K562 (cell line): Measurements from ENCODE around the gene KARS1. TPM values are rescaled to one million over a fixed set of nuclear protein-coding genes. Genes with fewer than 3 reads are reported as not detected.
A peak's percentile ranks its signal among the peaks of the same experiment; 100 is the strongest.

ENCODE experiments used
- ARID4B ChIP-seq: sonication (generic); formaldehyde crosslinking; IDR thresholded peaks from 2 replicates; pipeline ENCODE4 v1.8.0; 2022; ENCODE audit warnings: mild to moderate bottlenecking, missing genetic modification reagents
- GABPA ChIP-seq: fragments of 200-800 bp; sonication (Bioruptor generic); conservative IDR thresholded peaks from 2 replicates; pipeline ENCODE4 v1.6.1; 2016; ENCODE audit warnings: low read depth, missing genetic modification characterization, missing compliant biosample characterization
- MECOM ChIP-seq: fragments of 250-450 bp; sonication (Bioruptor Pico); IDR thresholded peaks from 2 replicates; pipeline ENCODE4 v1.8.0; 2022; ENCODE audit warnings: inconsistent platforms
- NCOA1 ChIP-seq: fragments of 450-650 bp; IDR thresholded peaks from 2 replicates; pipeline ENCODE4 v1.6.1; 2016; ENCODE audit warnings: low read depth
- NCOA4 ChIP-seq: fragments of 450-650 bp; IDR thresholded peaks from 2 replicates; pipeline ENCODE4 v1.6.1; 2018; ENCODE audit warnings: mild to moderate bottlenecking; ENCODE audit not compliant: partially characterized antibody
- RFX5 ChIP-seq: IDR thresholded peaks from 2 replicates; pipeline ENCODE4 v1.6.1; 2011; ENCODE audit warnings: low read depth, mild to moderate bottlenecking, improper control_type of control experiment, low read length
- RHOXF2B ChIP-seq: fragments of 250-450 bp; sonication (Bioruptor Pico); conservative IDR thresholded peaks from 2 replicates; pipeline ENCODE4 v1.5.1; 2021
- SRSF9 ChIP-seq: fragments of 200-400 bp; formaldehyde crosslinking; IDR thresholded peaks from 2 replicates; pipeline ENCODE4 v1.6.1; 2017; ENCODE audit warnings: low read depth, low read length, borderline replicate concordance
- STAG1 ChIP-seq: sonication (generic); formaldehyde crosslinking; IDR thresholded peaks from 2 replicates; pipeline ENCODE4 v1.5.0; 2020; ENCODE audit warnings: missing genetic modification reagents, borderline replicate concordance
- SUPT5H ChIP-seq: fragments of 450-650 bp; IDR thresholded peaks from 2 replicates; pipeline ENCODE4 v1.6.1; 2016
- TAF1 ChIP-seq: IDR thresholded peaks from 2 replicates; pipeline ENCODE4 v1.6.1; 2011; ENCODE audit warnings: mild to moderate bottlenecking, low read length, moderate library complexity; ENCODE audit not compliant: insufficient read depth, control insufficient read depth, severe bottlenecking; ENCODE audit errors: extremely low read depth
- TAL1 ChIP-seq: fragments of 450-650 bp; IDR thresholded peaks from 2 replicates; pipeline ENCODE4 v1.6.1; 2016; ENCODE audit warnings: mild to moderate bottlenecking
- TRIM24 ChIP-seq, 2 experiments: fragments of 450-650 bp; IDR thresholded peaks; 2 replicates each; pipeline ENCODE4 v1.6.1; 2016
- ZBTB26 ChIP-seq: fragments of 450-650 bp; formaldehyde crosslinking; IDR thresholded peaks from 2 replicates; pipeline ENCODE4 v1.4.0; 2022; ENCODE audit warnings: missing genetic modification characterization
- ZNF263 ChIP-seq: sonication (generic); formaldehyde crosslinking; IDR thresholded peaks from 2 replicates; pipeline ENCODE4 v1.8.0; 2022; ENCODE audit warnings: mild to moderate bottlenecking, missing genetic modification reagents, borderline replicate concordance
- ZNF699 ChIP-seq: fragments of 250-450 bp; sonication (Bioruptor Pico); IDR thresholded peaks from 2 replicates; pipeline ENCODE4 v1.8.0; 2021; ENCODE audit warnings: mild to moderate bottlenecking, moderate library complexity; ENCODE audit not compliant: insufficient replicate concordance
- polyA plus RNA-seq, 8 experiments: library from polyadenylated mRNA; depleted of rRNA in 4 of 8; stranded (reverse) in 5 of 8; unstranded in 3 of 8; fragments of >200 nt; fragmentation: Nextera tagmentation in 2 of 8; fragmentation: Illumina TruSeq in 1 of 8; extraction: Ambion mirVana in 2 of 8; extraction: Trizol in 1 of 8; gene quantifications; 2 replicates each; pipeline versions ENCODE4 v1.2.1 to v1.2.3, GENCODE V29; 2011 to 2014; ENCODE audit warnings: inconsistent platforms in 1 of 8, missing spikeins in 1 of 8
- total RNA-seq, 7 experiments: library from RNA; depleted of rRNA in 6 of 7; stranded (reverse); fragments of >200 nt in 6 of 7; fragmentation: Illumina TruSeq in 2 of 7; extraction: Trizol in 2 of 7; gene quantifications; 2 replicates each; pipeline versions ENCODE4 v1.2.1 to v1.2.3, GENCODE V29; 2011 to 2021; ENCODE audit warnings: low replicate concordance in 1 of 7
- TF ChIP-seq, protein P1 (sequence below), 2 experiments: fragments of 450-650 bp in 1 of 2; sonication (generic) in 1 of 2; formaldehyde crosslinking; conservative IDR thresholded peaks; 2 replicates each; pipeline versions ENCODE4 v1.4.0 to v1.8.1; 2020 to 2022; ENCODE audit warnings: mild to moderate bottlenecking in 1 of 2, missing genetic modification reagents in 1 of 2
- TF ChIP-seq, protein P2 (sequence below): sonication (generic); formaldehyde crosslinking; IDR thresholded peaks from 2 replicates; pipeline ENCODE4 v1.8.0; 2022; ENCODE audit warnings: missing genetic modification reagents, mild to moderate bottlenecking, borderline replicate concordance
- TF ChIP-seq, protein P3 (sequence below): sonication (generic); formaldehyde crosslinking; IDR thresholded peaks from 2 replicates; pipeline ENCODE4 v1.8.0; 2022; ENCODE audit warnings: mild to moderate bottlenecking, low read depth, missing genetic modification reagents

The KARS1 gene
- total and polyA plus RNA-seq, 9 of the 15 experiments (the other 6 are each of a cell fraction or from before 2014, with no cell fraction given) = 223 to 386 (median 304) TPM

GRCh38 chr16:75578212-75578611 lies 69.3 kb downstream of the KARS1 start (continued):
- TF ChIP-seq ZBTB26 (no peak), GABPA (tag) (no peak), SUPT5H (no peak), TAF1 (no peak), NCOA4 (no peak), TRIM24 (IDR thresholded peaks at IDR 0.05) (peak; percentile 17 to 55; a peak in 1 of 4 replicates), ZNF699 (CRISPR knock-in tag) (no peak), RHOXF2B (CRISPR knock-in tag) (no peak), MECOM (CRISPR knock-in tag) (no peak), STAG1 (no peak), SRSF9 (no peak), RFX5 (no peak), ZNF263 (no peak), NCOA1 (peak; percentile 79), TAL1 (peak; percentile 90), ARID4B (CRISPR knock-in tag) (no peak)
- TF ChIP-seq, protein P1, sequence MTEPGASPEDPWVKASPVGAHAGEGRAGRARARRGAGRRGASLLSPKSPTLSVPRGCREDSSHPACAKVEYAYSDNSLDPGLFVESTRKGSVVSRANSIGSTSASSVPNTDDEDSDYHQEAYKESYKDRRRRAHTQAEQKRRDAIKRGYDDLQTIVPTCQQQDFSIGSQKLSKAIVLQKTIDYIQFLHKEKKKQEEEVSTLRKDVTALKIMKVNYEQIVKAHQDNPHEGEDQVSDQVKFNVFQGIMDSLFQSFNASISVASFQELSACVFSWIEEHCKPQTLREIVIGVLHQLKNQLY (CRISPR knock-in tag; conservative IDR thresholded peaks at IDR 0.05) = no peak
- TF ChIP-seq, protein P2, sequence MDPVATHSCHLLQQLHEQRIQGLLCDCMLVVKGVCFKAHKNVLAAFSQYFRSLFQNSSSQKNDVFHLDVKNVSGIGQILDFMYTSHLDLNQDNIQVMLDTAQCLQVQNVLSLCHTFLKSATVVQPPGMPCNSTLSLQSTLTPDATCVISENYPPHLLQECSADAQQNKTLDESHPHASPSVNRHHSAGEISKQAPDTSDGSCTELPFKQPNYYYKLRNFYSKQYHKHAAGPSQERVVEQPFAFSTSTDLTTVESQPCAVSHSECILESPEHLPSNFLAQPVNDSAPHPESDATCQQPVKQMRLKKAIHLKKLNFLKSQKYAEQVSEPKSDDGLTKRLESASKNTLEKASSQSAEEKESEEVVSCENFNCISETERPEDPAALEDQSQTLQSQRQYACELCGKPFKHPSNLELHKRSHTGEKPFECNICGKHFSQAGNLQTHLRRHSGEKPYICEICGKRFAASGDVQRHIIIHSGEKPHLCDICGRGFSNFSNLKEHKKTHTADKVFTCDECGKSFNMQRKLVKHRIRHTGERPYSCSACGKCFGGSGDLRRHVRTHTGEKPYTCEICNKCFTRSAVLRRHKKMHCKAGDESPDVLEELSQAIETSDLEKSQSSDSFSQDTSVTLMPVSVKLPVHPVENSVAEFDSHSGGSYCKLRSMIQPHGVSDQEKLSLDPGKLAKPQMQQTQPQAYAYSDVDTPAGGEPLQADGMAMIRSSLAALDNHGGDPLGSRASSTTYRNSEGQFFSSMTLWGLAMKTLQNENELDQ (CRISPR knock-in tag) = no peak
- TF ChIP-seq, protein P3, sequence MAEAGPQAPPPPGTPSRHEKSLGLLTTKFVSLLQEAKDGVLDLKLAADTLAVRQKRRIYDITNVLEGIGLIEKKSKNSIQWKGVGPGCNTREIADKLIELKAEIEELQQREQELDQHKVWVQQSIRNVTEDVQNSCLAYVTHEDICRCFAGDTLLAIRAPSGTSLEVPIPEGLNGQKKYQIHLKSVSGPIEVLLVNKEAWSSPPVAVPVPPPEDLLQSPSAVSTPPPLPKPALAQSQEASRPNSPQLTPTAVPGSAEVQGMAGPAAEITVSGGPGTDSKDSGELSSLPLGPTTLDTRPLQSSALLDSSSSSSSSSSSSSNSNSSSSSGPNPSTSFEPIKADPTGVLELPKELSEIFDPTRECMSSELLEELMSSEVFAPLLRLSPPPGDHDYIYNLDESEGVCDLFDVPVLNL = no peak
